ENCODE data around the gene COMMD7.
A peak's percentile ranks its signal among the peaks of the same experiment; 100 is the strongest.

COMMD7 gene

DNA sequence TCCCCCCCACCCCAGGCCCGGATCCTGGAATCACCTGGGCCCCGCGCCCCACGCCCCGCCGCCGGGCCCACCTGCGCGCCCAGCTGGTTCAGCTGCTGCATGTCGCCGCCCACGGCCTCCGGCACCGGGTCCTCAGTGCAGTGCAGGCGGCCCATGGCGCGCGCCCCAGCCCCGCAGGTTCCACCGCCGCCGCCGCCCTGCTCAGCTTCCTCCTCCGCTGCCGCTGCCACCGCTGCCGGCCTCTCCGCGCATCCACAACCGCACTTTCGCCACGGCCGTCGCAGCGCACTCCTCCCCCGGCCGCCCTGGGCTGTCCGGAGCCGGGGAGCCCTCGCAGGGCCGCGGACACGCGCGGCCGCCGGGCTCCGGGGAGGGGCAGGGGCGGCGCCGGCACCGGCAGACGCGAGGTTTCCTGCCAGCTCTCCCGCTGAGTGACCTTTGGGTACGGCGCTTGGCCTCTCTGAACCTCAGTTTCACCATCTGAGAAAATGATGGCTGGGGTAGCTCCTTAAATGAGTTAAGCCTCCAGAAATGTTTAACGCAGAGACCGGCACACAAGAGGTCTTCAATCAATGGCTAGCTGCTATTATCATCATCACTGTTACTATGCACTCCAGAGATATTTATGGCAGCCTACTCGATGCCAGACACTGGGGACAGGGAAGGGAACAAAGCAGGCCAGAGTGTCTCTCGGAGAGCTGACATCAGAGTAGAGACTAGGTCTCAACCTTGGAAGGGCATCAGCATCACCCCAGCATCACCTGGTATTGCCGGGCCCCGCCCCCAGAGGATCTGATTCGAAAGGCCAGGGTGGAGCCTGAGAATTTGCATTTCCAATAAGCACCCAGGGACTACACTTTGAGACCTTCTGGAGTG lies at the start of gene COMMD7:
TSS of gene COMMD7 (minus strand) at position 231 of the 876 bp plus-strand sequence. CDS start at position 155, 76 bp downstream.
- peak within 1 kb of the TSS; percentile 60 for H3K27ac ChIP-seq (ENCODE audit: low read depth, low read length)
- peaks cover 11% of the 10 kb centered on the region for H3K4me1 ChIP-seq (ENCODE audit: control insufficient read depth, insufficient read depth, low read length)
- H3K9ac ChIP-seq (ENCODE audit: low read depth, low read length) = peak within 1 kb of the TSS; percentile 60; the same call in 1 of the 2 replicates
- H3K4me3 ChIP-seq (ENCODE audit: low read depth, low read length) = peak within 1 kb of the TSS; percentile 75
- no peaks in the 10 kb centered on the region for H3K9me3 ChIP-seq (ENCODE audit: control insufficient read depth, insufficient read depth, low read length)
- no peaks in the 10 kb centered on the region for H3K36me3 ChIP-seq (ENCODE audit: control insufficient read depth, insufficient read depth, low read length)
- H3K27me3 ChIP-seq (ENCODE audit: control insufficient read depth, insufficient read depth, low read length) = no peaks in the 10 kb centered on the region

GRCh38 chr20:32792731-32793458 lies 49.6 kb upstream of the COMMD7 start:
- Histone ChIP-seq H3K9ac (ENCODE audit: low read depth, low read length) (no peak overlapping the region), H3K36me3 (ENCODE audit: control insufficient read depth, insufficient read depth, low read length) (peaks cover 100% of the 10 kb centered on the region), H3K27me3 (ENCODE audit: control insufficient read depth, insufficient read depth, low read length) (no peaks in the 10 kb centered on the region), H3K4me1 (ENCODE audit: control insufficient read depth, insufficient read depth, low read length) (peaks cover 7% of the 10 kb centered on the region), H3K9me3 (ENCODE audit: control insufficient read depth, insufficient read depth, low read length) (no peaks in the 10 kb centered on the region), H3K4me3 (ENCODE audit: low read depth, low read length) (no peak overlapping the region), H3K27ac (ENCODE audit: low read depth, low read length) (peak overlapping the region; percentile 21)

GRCh38 chr20:32792316-32792715 lies 49.0 kb upstream of the COMMD7 start:
- Histone ChIP-seq H3K36me3 (ENCODE audit: control insufficient read depth, insufficient read depth, low read length) (peaks cover 100% of the 10 kb centered on the region), H3K9ac (ENCODE audit: low read depth, low read length) (no peak overlapping the region), H3K4me1 (ENCODE audit: control insufficient read depth, insufficient read depth, low read length) (peaks cover 7% of the 10 kb centered on the region), H3K27ac (ENCODE audit: low read depth, low read length) (peak overlapping the region; percentile 21), H3K9me3 (ENCODE audit: control insufficient read depth, insufficient read depth, low read length) (no peaks in the 10 kb centered on the region), H3K27me3 (ENCODE audit: control insufficient read depth, insufficient read depth, low read length) (no peaks in the 10 kb centered on the region), H3K4me3 (ENCODE audit: low read depth, low read length) (no peak overlapping the region)

DNA sequence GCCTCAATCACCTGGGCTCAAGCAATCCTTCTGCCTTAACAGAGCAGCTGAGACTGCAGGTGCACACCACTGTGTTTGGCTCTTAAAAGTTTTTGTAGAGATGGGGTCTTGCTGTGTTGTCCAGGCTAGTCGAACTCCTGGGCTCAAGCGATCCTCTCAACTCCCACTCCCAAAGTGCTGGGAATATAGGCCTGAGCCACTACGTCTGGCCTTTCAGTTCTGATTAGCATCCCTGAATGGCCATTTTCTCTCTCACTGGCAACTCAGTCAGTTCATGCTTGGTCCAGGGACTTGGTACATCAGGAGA lies 47.4 kb upstream of the COMMD7 start:
- H3K9me3 ChIP-seq (ENCODE audit: control insufficient read depth, insufficient read depth, low read length) = no peaks in the 10 kb centered on the region
- H3K4me1 ChIP-seq (ENCODE audit: control insufficient read depth, insufficient read depth, low read length) = peaks cover 7% of the 10 kb centered on the region
- peaks cover 100% of the 10 kb centered on the region for H3K36me3 ChIP-seq (ENCODE audit: control insufficient read depth, insufficient read depth, low read length)
- H3K27me3 ChIP-seq (ENCODE audit: control insufficient read depth, insufficient read depth, low read length) = no peaks in the 10 kb centered on the region
- H3K4me3 ChIP-seq (ENCODE audit: low read depth, low read length) = no peak overlapping the region
- no peak overlapping the region for H3K9ac ChIP-seq (ENCODE audit: low read depth, low read length)
- peak overlapping the region; percentile 23 for H3K27ac ChIP-seq (ENCODE audit: low read depth, low read length)

DNA sequence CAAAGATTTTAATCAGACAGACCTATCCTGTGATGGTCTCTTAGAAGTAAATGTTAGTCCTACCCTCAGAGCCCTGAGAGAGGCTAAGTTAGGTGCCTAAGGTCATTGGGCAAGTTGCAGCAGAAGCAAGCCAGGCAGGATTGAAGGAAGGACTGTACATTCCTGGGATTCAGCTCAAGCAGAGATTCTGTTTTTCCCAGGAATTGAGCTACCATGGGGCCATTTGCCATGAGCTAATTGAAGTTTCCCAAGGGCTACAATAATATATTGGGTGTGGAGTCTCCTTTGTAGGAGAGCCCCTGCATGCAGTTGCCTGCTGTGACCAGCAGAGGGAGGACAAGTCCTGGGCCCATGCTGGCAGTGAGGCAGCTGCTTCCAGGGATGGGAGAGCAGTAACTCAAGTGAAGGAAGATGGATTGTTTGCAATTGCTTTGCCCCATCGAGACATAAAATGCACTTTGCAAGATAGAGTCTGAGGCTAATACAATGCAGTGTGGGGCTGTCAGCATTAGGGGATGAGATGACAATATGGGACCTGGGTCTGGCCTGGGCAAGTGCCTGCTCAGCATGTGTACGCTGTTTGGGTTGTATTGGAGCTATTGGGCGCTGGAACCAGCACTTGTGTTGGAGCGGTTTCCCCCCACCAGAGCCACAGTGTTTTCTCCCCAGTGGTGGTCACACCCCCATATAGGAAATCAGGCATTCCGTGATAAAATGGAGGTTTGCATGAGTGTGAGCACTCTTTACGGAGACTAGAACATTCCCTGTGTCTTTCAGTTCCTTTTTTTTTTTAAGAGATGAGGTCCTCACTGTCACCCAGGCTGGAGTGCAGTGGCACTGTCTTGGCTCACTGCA lies 46.9 kb upstream of the COMMD7 start:
- H3K36me3 ChIP-seq (ENCODE audit: control insufficient read depth, insufficient read depth, low read length) = peaks cover 100% of the 10 kb centered on the region
- H3K9me3 ChIP-seq (ENCODE audit: control insufficient read depth, insufficient read depth, low read length) = no peaks in the 10 kb centered on the region
- H3K4me1 ChIP-seq (ENCODE audit: control insufficient read depth, insufficient read depth, low read length) = peaks cover 7% of the 10 kb centered on the region
- H3K27me3 ChIP-seq (ENCODE audit: control insufficient read depth, insufficient read depth, low read length) = no peaks in the 10 kb centered on the region
- H3K27ac ChIP-seq (ENCODE audit: low read depth, low read length) = peak overlapping the region; percentile 64
- no peak overlapping the region for H3K9ac ChIP-seq (ENCODE audit: low read depth, low read length)
- no peak overlapping the region for H3K4me3 ChIP-seq (ENCODE audit: low read depth, low read length)

DNA sequence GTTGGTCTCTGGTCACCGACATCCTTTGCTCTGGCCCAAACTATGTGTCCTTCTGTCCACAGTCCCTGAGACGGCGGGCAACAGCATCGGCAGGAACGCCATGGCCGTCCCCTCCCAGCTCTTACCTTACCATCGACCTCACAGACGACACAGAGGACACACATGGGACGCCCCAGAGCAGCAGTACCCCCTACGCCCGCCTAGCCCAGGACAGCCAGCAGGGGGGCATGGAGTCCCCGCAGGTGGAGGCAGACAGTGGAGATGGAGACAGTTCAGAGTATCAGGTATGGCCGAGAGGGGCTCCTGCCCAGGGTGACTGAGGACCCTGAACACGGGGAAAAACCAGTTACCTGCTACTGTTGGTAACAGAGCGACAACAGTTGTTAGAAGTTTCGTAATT lies 43.9 kb upstream of the COMMD7 start:
- no peak overlapping the region for H3K27ac ChIP-seq (ENCODE audit: low read depth, low read length)
- no peak overlapping the region for H3K9ac ChIP-seq (ENCODE audit: low read depth, low read length)
- H3K9me3 ChIP-seq (ENCODE audit: control insufficient read depth, insufficient read depth, low read length) = no peaks in the 10 kb centered on the region
- H3K36me3 ChIP-seq (ENCODE audit: control insufficient read depth, insufficient read depth, low read length) = peaks cover 100% of the 10 kb centered on the region
- no peaks in the 10 kb centered on the region for H3K27me3 ChIP-seq (ENCODE audit: control insufficient read depth, insufficient read depth, low read length)
- H3K4me3 ChIP-seq (ENCODE audit: low read depth, low read length) = no peak overlapping the region
- peaks cover 7% of the 10 kb centered on the region for H3K4me1 ChIP-seq (ENCODE audit: control insufficient read depth, insufficient read depth, low read length)

DNA sequence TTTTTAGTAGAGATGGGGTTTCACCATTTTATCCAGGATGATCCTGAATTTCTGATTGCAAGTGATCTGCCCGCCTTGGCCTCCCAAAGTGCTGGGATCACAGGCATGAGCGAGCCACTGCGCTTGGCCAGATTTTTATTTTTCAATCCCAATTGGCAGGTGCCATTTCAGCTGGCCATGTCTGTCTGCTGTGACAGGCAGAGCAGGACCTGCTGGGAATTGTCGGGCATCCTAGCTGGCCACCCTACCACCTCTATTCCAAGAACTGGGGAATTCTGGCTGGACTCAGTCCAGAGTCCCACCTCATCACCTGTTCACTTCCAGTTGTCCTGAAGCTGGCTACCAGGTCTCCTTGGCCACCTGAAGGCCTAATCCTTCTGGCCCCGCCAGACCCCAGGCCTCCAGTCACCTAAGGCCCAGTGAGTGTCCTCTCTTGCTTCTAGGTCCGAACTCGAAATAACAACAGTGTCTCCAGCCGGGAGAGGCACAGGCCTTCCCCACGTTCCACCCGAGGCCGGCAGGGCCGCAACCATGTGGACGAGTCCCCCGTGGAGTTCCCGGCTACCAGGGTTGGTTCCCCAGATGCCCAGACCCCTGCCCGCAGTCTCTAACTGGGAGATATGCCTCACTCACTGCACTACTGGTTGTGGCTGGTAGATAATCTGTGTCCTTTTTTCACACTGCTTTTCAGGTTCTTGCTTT lies 42.9 kb upstream of the COMMD7 start:
- Histone ChIP-seq H3K9me3 (ENCODE audit: control insufficient read depth, insufficient read depth, low read length) (no peaks in the 10 kb centered on the region), H3K27me3 (ENCODE audit: control insufficient read depth, insufficient read depth, low read length) (no peaks in the 10 kb centered on the region), H3K36me3 (ENCODE audit: control insufficient read depth, insufficient read depth, low read length) (peaks cover 100% of the 10 kb centered on the region), H3K4me1 (ENCODE audit: control insufficient read depth, insufficient read depth, low read length) (peaks cover 3% of the 10 kb centered on the region), H3K9ac (ENCODE audit: low read depth, low read length) (no peak overlapping the region), H3K27ac (ENCODE audit: low read depth, low read length) (no peak overlapping the region), H3K4me3 (ENCODE audit: low read depth, low read length) (no peak overlapping the region)

DNA sequence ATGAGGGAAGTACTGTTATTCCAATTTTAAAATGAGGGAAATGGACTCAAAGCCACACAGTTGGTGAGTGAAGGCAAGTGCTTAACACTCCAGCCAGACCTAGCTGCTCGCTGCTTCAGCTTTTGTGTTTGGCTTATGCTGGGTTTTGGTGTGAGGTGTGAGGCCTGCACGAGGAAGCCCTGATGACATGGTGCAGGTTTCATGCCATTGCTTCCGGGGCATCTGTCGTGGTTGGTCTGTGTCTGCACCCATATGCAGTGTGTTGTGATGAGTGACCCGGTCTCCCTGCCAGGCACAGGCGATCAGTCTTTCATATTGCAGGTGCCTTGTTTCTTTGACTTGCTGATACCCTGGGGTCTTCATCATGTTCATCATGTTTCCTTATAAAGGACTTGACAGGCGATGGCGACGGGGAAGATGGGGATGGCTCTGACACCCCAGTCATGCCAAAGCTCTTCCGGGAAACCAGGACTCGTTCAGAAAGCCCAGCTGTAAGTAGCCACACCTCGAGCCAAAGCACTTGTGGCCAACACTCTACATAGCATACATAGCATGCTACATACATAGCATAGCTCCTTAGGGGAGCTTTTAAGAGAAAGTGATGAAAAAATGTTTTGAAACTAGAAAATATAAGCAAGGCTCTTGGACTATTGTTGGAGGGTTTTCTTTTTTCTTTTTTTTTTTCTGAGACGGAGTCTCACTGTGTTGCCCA lies 41.3 kb upstream of the COMMD7 start:
- Histone ChIP-seq H3K9me3 (ENCODE audit: control insufficient read depth, insufficient read depth, low read length) (no peaks in the 10 kb centered on the region), H3K9ac (ENCODE audit: low read depth, low read length) (no peak overlapping the region), H3K27ac (ENCODE audit: low read depth, low read length) (no peak overlapping the region), H3K4me1 (ENCODE audit: control insufficient read depth, insufficient read depth, low read length) (peaks cover 13% of the 10 kb centered on the region), H3K36me3 (ENCODE audit: control insufficient read depth, insufficient read depth, low read length) (peaks cover 99% of the 10 kb centered on the region), H3K4me3 (ENCODE audit: low read depth, low read length) (no peak overlapping the region), H3K27me3 (ENCODE audit: control insufficient read depth, insufficient read depth, low read length) (no peaks in the 10 kb centered on the region)

DNA sequence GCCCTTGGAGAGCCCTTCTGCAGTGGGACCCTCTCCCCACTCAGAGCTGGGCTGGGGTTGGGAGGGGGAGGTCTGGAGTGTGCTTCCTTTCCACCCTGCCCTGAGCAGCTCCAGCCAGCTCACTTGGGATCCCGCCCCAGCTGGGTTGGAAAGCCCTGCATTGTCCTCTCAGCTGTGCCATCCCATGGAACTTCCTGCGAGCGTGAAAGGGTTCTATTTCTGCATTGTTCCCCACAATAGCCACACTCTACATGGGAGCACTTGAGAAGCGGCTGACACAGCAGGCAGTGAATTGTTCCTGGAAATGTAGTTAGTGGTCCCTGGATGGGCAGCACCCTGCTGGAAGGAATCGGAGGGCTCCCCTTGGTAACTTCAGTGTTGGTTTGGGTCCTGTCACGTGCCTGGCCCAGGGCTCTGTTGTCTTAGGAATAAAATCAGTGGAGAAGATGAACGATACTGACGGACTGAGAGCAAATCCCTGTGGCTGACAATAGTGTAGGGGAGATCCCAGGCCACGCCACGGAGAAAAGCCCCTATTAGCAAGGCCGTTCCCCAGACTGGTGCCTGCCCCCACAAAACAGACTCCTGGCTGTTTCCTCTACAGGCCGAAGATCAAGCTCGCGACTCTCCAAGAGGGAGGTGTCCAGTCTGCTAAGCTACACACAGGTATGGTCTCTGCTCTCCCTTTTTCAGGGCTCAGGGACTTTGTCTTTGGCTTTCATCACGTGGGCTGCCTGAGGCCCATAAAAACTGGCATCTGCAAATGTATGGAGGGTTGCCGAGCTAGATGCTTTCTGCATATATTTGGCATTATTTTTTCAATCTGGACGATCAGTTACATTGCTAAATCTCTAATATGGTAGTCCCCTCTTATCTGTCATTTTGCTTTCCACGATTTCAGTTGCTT lies 37.7 kb upstream of the COMMD7 start:
- Histone ChIP-seq H3K27me3 (ENCODE audit: control insufficient read depth, insufficient read depth, low read length) (no peaks in the 10 kb centered on the region), H3K4me3 (ENCODE audit: low read depth, low read length) (no peak overlapping the region), H3K27ac (ENCODE audit: low read depth, low read length) (peak overlapping the region; percentile 88), H3K9ac (ENCODE audit: low read depth, low read length) (0 out of 2 replicates have a peak overlapping the region, but pooled peaks have one; percentile 16), H3K9me3 (ENCODE audit: control insufficient read depth, insufficient read depth, low read length) (no peaks in the 10 kb centered on the region), H3K36me3 (ENCODE audit: control insufficient read depth, insufficient read depth, low read length) (peaks cover 98% of the 10 kb centered on the region), H3K4me1 (ENCODE audit: control insufficient read depth, insufficient read depth, low read length) (peaks cover 40% of the 10 kb centered on the region)

Measured in HUES48 (cell line).